ENCODE results near the gene GEMIN7. TPM values are rescaled to one million over a fixed set of nuclear protein-coding genes. Genes with fewer than 3 reads are reported as not detected.

GEMIN7 gene
- total and polyA plus RNA-seq, 2 of the 13 experiments (the other 11 are each of a cell fraction or from before 2014, with no cell fraction given), result 24.1 to 30.6 TPM

GRCh38 chr19:45098521-45099466 lies 19.7 kb downstream of the GEMIN7 start (continued):
- TF ChIP-seq, protein P1, sequence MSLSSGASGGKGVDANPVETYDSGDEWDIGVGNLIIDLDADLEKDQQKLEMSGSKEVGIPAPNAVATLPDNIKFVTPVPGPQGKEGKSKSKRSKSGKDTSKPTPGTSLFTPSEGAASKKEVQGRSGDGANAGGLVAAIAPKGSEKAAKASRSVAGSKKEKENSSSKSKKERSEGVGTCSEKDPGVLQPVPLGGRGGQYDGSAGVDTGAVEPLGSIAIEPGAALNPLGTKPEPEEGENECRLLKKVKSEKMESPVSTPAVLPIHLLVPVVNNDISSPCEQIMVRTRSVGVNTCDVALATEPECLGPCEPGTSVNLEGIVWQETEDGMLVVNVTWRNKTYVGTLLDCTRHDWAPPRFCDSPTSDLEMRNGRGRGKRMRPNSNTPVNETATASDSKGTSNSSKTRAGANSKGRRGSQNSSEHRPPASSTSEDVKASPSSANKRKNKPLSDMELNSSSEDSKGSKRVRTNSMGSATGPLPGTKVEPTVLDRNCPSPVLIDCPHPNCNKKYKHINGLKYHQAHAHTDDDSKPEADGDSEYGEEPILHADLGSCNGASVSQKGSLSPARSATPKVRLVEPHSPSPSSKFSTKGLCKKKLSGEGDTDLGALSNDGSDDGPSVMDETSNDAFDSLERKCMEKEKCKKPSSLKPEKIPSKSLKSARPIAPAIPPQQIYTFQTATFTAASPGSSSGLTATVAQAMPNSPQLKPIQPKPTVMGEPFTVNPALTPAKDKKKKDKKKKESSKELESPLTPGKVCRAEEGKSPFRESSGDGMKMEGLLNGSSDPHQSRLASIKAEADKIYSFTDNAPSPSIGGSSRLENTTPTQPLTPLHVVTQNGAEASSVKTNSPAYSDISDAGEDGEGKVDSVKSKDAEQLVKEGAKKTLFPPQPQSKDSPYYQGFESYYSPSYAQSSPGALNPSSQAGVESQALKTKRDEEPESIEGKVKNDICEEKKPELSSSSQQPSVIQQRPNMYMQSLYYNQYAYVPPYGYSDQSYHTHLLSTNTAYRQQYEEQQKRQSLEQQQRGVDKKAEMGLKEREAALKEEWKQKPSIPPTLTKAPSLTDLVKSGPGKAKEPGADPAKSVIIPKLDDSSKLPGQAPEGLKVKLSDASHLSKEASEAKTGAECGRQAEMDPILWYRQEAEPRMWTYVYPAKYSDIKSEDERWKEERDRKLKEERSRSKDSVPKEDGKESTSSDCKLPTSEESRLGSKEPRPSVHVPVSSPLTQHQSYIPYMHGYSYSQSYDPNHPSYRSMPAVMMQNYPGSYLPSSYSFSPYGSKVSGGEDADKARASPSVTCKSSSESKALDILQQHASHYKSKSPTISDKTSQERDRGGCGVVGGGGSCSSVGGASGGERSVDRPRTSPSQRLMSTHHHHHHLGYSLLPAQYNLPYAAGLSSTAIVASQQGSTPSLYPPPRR (CRISPR knock-in tag; IDR thresholded peaks at IDR 0.05; ENCODE audit: borderline replicate concordance), result 0 out of 2 replicates have a peak, but pooled peaks have one; percentile 30
- no peak for TF ChIP-seq HNRNPH1 (optimal IDR thresholded peaks at IDR 0.05; ENCODE audit: low read depth, low read length)
- TF ChIP-seq ZNF672 (CRISPR knock-in tag; IDR thresholded peaks at IDR 0.05), result no peak
- 0 out of 2 replicates have a peak, but pooled peaks have one; percentile 9 for TF ChIP-seq HMG20B (CRISPR knock-in tag; conservative IDR thresholded peaks at IDR 0.05)
- no peak for TF ChIP-seq ZNF724P (CRISPR knock-in tag; IDR thresholded peaks at IDR 0.05; ENCODE audit: borderline replicate concordance)
- TF ChIP-seq, protein P2, sequence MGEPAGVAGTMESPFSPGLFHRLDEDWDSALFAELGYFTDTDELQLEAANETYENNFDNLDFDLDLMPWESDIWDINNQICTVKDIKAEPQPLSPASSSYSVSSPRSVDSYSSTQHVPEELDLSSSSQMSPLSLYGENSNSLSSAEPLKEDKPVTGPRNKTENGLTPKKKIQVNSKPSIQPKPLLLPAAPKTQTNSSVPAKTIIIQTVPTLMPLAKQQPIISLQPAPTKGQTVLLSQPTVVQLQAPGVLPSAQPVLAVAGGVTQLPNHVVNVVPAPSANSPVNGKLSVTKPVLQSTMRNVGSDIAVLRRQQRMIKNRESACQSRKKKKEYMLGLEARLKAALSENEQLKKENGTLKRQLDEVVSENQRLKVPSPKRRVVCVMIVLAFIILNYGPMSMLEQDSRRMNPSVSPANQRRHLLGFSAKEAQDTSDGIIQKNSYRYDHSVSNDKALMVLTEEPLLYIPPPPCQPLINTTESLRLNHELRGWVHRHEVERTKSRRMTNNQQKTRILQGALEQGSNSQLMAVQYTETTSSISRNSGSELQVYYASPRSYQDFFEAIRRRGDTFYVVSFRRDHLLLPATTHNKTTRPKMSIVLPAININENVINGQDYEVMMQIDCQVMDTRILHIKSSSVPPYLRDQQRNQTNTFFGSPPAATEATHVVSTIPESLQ (CRISPR knock-in tag; conservative IDR thresholded peaks at IDR 0.05), result no peak
- TF ChIP-seq ZNF20 (CRISPR knock-in tag; IDR thresholded peaks at IDR 0.05), result no peak
- TF ChIP-seq, protein P3, sequence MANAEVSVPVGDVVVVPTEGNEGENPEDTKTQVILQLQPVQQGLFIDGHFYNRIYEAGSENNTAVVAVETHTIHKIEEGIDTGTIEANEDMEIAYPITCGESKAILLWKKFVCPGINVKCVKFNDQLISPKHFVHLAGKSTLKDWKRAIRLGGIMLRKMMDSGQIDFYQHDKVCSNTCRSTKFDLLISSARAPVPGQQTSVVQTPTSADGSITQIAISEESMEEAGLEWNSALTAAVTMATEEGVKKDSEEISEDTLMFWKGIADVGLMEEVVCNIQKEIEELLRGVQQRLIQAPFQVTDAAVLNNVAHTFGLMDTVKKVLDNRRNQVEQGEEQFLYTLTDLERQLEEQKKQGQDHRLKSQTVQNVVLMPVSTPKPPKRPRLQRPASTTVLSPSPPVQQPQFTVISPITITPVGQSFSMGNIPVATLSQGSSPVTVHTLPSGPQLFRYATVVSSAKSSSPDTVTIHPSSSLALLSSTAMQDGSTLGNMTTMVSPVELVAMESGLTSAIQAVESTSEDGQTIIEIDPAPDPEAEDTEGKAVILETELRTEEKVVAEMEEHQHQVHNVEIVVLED (CRISPR knock-in tag; IDR thresholded peaks at IDR 0.05; ENCODE audit: borderline replicate concordance), result no peak
- no peak for TF ChIP-seq ZXDC (CRISPR knock-in tag; IDR thresholded peaks at IDR 0.05)
- TF ChIP-seq NR0B2 (CRISPR knock-in tag; IDR thresholded peaks at IDR 0.05), result 0 out of 2 replicates have a peak, but pooled peaks have one; percentile 8
- TF ChIP-seq SOX5 (CRISPR knock-in tag; IDR thresholded peaks at IDR 0.05; ENCODE audit: borderline replicate concordance), result no peak
- TF ChIP-seq TFDP1 (CRISPR knock-in tag; IDR thresholded peaks at IDR 0.05; ENCODE audit: borderline replicate concordance), result peak; percentile 8; the same call in 1 of the 2 replicates
- no peak for TF ChIP-seq NFKBIZ (CRISPR knock-in tag; IDR thresholded peaks at IDR 0.05)
